Astrocyte of the cerebellum (primary cell): ENCODE data around the gene TLR9.

Source experiments
- DNase-seq: peaks from one replicate; pipeline ENCODE4 v3.0.0-alpha.2; 2011; ENCODE audit warnings: low read depth
- H3K4me3 ChIP-seq: 2 replicates; pipeline ENCODE4 v1.5.1; 2011; ENCODE audit warnings: mild to moderate bottlenecking, low read depth, low read length, moderate library complexity
- CTCF ChIP-seq: IDR thresholded peaks from 2 replicates; pipeline ENCODE4 v1.5.1; 2012; ENCODE audit warnings: low read length, low read depth, moderate library complexity, mild to moderate bottlenecking; ENCODE audit errors: missing control alignments
- in situ Hi-C: cut with HindIII; loops from 2 replicates; pipeline ENCODE4 v1.10.0; 2017; ENCODE audit warnings: low sequenced_read_pairs

TLR9 gene

GRCh38 chr3:52210037-52210436, 15.4 kb downstream of the TLR9 start:
- TF ChIP-seq CTCF: no peak
- no peak for DNase-seq
- no peak overlapping the region for H3K4me3 ChIP-seq
- in situ Hi-C loops: no loop called here

GRCh38 chr3:52208556-52208955, 16.9 kb downstream of the TLR9 start:
- in situ Hi-C loops: no loop called here
- DNase-seq: no peak
- H3K4me3 ChIP-seq: no peak overlapping the region
- TF ChIP-seq CTCF: no peak

- no peak overlapping the region for H3K4me3 ChIP-seq
- in situ Hi-C loops: no loop called here
- TF ChIP-seq CTCF: no peak
- peak; percentile 16 for DNase-seq
Observed at GRCh38 chr3:52205727-52206372, 19.6 kb downstream of the TLR9 start.

- DNase-seq: no peak
Observed at GRCh38 chr3:52204337-52205073, 20.9 kb downstream of the TLR9 start.

GRCh38 chr3:52203701-52204100, 21.7 kb downstream of the TLR9 start:
- in situ Hi-C loops: loop anchor here (5.0 kb wide), 1 partner anchor 51 kb away; the partner anchor contains the start of gene POC1A
- no peak overlapping the region for H3K4me3 ChIP-seq
- TF ChIP-seq CTCF: no peak
- no peak for DNase-seq

More at GRCh38 chr3:52204337-52205073, 20.9 kb downstream of the TLR9 start:
- in situ Hi-C loops: loop anchor here (5.0 kb wide), 1 partner anchor 52 kb away; the partner anchor contains the start of gene POC1A
- no peak overlapping the region for H3K4me3 ChIP-seq
- no peak for TF ChIP-seq CTCF

GRCh38 chr3:52202384-52203077, 22.9 kb downstream of the TLR9 start:
- no peak overlapping the region for H3K4me3 ChIP-seq
- no peak for DNase-seq
- in situ Hi-C loops: loop anchor here (5.0 kb wide), 1 partner anchor 50 kb away; the partner anchor contains the start of gene POC1A
- no peak for TF ChIP-seq CTCF
